HG03432 (cell line): ENCODE data around the gene CASZ1.

Experiments
- ATAC-seq: cut with Tn5 transposase; IDR thresholded peaks from one replicate; pipeline ENCODE4 v1.9.1; 2021; ENCODE audit warnings: mild to moderate bottlenecking, moderate library complexity; ENCODE audit not compliant: unreplicated experiment

CASZ1 gene

GRCh38 chr1:10630661-10631120 lies 165.8 kb downstream of the CASZ1 start:
- no peak for ATAC-seq

- no peak for ATAC-seq
Measured at GRCh38 chr1:10629816-10630571, 166.5 kb downstream of the CASZ1 start.

- no peak for ATAC-seq
Measured at GRCh38 chr1:10629091-10629815, 167.2 kb downstream of the CASZ1 start.

GRCh38 chr1:10628685-10629084 lies 167.8 kb downstream of the CASZ1 start:
- no peak for ATAC-seq

- ATAC-seq = no peak
Measured at GRCh38 chr1:10626791-10627410, 169.5 kb downstream of the CASZ1 start.

GRCh38 chr1:10626131-10626731 lies 170.2 kb downstream of the CASZ1 start:
- ATAC-seq = no peak

- no peak for ATAC-seq
Measured at GRCh38 chr1:10625554-10625953, 170.9 kb downstream of the CASZ1 start.

- ATAC-seq = no peak
Measured at GRCh38 chr1:10625076-10625475, 171.4 kb downstream of the CASZ1 start.

GRCh38 chr1:10624256-10625050 lies 172.0 kb downstream of the CASZ1 start:
- no peak for ATAC-seq

GRCh38 chr1:10623686-10624145 lies 172.7 kb downstream of the CASZ1 start:
- ATAC-seq = no peak

GRCh38 chr1:10622910-10623685 lies 173.3 kb downstream of the CASZ1 start:
- ATAC-seq = no peak

- ATAC-seq = no peak
Measured at GRCh38 chr1:10621906-10622305, 174.5 kb downstream of the CASZ1 start.

GRCh38 chr1:10620776-10621175 lies 175.7 kb downstream of the CASZ1 start:
- ATAC-seq = no peak

GRCh38 chr1:10617931-10618885 lies 178.2 kb downstream of the CASZ1 start:
- ATAC-seq = no peak

- ATAC-seq = no peak
Measured at GRCh38 chr1:10617318-10617717, 179.1 kb downstream of the CASZ1 start.

GRCh38 chr1:10616696-10617095 lies 179.8 kb downstream of the CASZ1 start:
- ATAC-seq = no peak

GRCh38 chr1:10615932-10616671 lies 180.3 kb downstream of the CASZ1 start:
- no peak for ATAC-seq

- ATAC-seq = no peak
Measured at GRCh38 chr1:10615332-10615731, 181.1 kb downstream of the CASZ1 start.
